ENCODE measurements around the gene SEMA5A. TPM values are rescaled to one million over a fixed set of nuclear protein-coding genes. Genes with fewer than 3 reads are reported as not detected.

Gene SEMA5A
- total and polyA plus RNA-seq, 2 of the 13 experiments (the other 11 are each of a cell fraction or from before 2014, with no cell fraction given): 0.01 TPM; not detected in 1

GRCh38 chr5:9538504-9538903 is 7.4 kb downstream of the SEMA5A start (continued):
- TF ChIP-seq BRD4 (CRISPR knock-in tag; IDR thresholded peaks at IDR 0.05) (no peak), LCORL (IDR thresholded peaks at IDR 0.05) (no peak), LCORL (CRISPR knock-in tag; IDR thresholded peaks at IDR 0.05) (no peak), CAMTA2 (CRISPR knock-in tag; IDR thresholded peaks at IDR 0.05; ENCODE audit: borderline replicate concordance) (no peak), MYC (CRISPR knock-in tag; IDR thresholded peaks at IDR 0.05; ENCODE audit: borderline replicate concordance) (no peak), CENPX (CRISPR knock-in tag; IDR thresholded peaks at IDR 0.05) (no peak), NFE2 (CRISPR knock-in tag; IDR thresholded peaks at IDR 0.05) (no peak)

DNA sequence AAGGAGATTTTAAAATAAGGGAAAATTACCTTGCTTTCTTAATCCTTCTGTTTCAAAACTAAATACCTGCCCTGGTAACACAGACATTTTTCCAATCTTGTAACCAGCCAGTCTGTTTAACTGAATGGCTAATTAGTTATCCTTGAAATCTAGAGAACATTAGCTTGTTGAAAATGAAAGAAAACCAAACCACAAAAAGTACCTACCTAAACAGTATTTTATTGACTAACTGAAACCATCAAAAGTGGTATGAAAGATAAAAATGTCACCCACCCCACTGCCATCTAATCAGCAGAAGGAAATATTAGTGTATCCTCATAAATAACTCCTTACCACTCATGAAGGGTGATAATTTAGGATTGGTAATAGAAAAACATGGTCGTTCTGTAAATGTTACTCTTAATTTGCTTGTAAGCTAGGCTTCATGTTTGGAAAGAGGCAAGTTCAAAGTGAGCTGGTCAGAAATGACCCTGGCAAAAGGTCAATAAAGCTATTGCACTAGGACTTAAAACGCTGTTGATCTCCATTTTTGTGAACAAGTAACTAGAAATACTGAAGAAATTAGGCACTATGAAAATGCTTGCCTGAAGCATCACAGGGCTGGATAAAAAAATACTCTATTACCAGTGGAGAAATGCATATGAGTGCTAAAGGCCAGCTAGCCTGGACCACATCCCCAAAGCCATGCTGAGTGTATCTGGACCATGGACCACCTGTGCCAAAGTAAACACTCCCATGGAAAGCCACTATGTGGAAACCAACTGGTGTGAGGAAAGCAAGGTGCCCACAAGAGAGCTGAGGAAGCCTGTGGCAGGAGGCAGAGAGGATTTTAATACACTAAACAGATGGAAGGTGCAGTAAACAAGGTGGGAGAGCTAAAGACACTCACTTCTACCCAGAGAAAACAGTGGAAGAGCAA is 8.4 kb downstream of the SEMA5A start:
- Histone ChIP-seq H3K36me3 (replicated peaks in 1 of 2; ENCODE audit: control insufficient read depth in 1 of 2, insufficient read depth in 2 of 2, low read length in 2 of 2) (no peaks in the 10 kb centered on the region), H3K4me2 (ENCODE audit: low read depth, low read length) (no peak overlapping the region), H3K4me3 (replicated peaks in 1 of 3; ENCODE audit: insufficient read depth in 1 of 3, low read depth in 2 of 3, low read length in 3 of 3) (no peak overlapping the region), H3K27me3 (ENCODE audit: control insufficient read depth in 1 of 2, insufficient read depth in 2 of 2, low read length in 2 of 2) (no peaks in the 10 kb centered on the region), H3K27ac (ENCODE audit: extremely low read length, insufficient read depth, low read length) (no peak overlapping the region), H3K79me2 (ENCODE audit: insufficient read depth, low read length) (no peaks in the 10 kb centered on the region), H3K9me3 (ENCODE audit: low read length) (no peaks in the 10 kb centered on the region), H3K4me1 (ENCODE audit: insufficient read depth, low read length) (no peaks in the 10 kb centered on the region), H2AFZ (ENCODE audit: low read length) (no peak overlapping the region), H3K9ac (ENCODE audit: insufficient read depth, low read depth, low read length) (no peak overlapping the region), H4K20me1 (ENCODE audit: insufficient read depth, low read length) (no peaks in the 10 kb centered on the region)
- intact Hi-C loops (cut with micrococcal nuclease; ENCODE audit: unreplicated experiment) (no loop called here), in situ Hi-C loops (cut with HindIII; ENCODE audit: extremely low pct_ligation_motif_present, low pct_unique_long_range_greater_than_20kb) (no loop called here)
- ATAC-seq (no peak), FAIRE-seq (no peak), DNase-seq (ENCODE audit: low spot score) (no peak)
- BruUV-seq (replicated peaks): no TSS peak
- ChIA-PET CTCF (ENCODE audit: low intra/inter-chr PET ratio, low total read pairs) (no interaction called here), POLR2A (no interaction called here)
- 0% methylated on average over 2 of the region's 2 CpGs for WGBS (ENCODE audit: low lambda C conversion rate)
- no peak for TF ChIP-seq RXRA (CRISPR knock-in tag; IDR thresholded peaks at IDR 0.05)
- TF ChIP-seq ARID2 (CRISPR knock-in tag; IDR thresholded peaks at IDR 0.05; ENCODE audit: borderline replicate concordance): no peak
- TF ChIP-seq ZNF512 (CRISPR knock-in tag; IDR thresholded peaks at IDR 0.05): no peak
- TF ChIP-seq SCMH1 (CRISPR knock-in tag; IDR thresholded peaks at IDR 0.05; ENCODE audit: borderline replicate concordance): no peak
- no peak for TF ChIP-seq TBX2 (CRISPR knock-in tag; IDR thresholded peaks at IDR 0.05; ENCODE audit: borderline replicate concordance)
- TF ChIP-seq ZNF343 (CRISPR knock-in tag; IDR thresholded peaks at IDR 0.05): no peak
- TF ChIP-seq ZNF407 (CRISPR knock-in tag; IDR thresholded peaks at IDR 0.05; ENCODE audit: not compliant biosample characterization): no peak
